Peyer's patch (tissue), 4 donors: Measurements from ENCODE around the gene HADHB.

ENCODE experiments used
- CTCF ChIP-seq, 6 experiments: fragments of 450-650 bp in 4 of 6; fragments of 200-600 bp in 2 of 6; sonication (generic) in 1 of 6; IDR thresholded peaks; one replicate each; pipeline ENCODE4 v1.5.1; 2017 to 2019; ENCODE audit warnings: antibody characterized with exemption in 6 of 6, mild to moderate bottlenecking in 3 of 6, moderate library complexity in 1 of 6
- POLR2A ChIP-seq, 2 donors: fragments of 450-650 bp; IDR thresholded peaks; one replicate each; pipeline ENCODE4 v1.5.1; 2017; ENCODE audit warnings: antibody characterized with exemption in 2 of 2, mild to moderate bottlenecking in 2 of 2, moderate library complexity in 2 of 2

GRCh38 chr2:26243470-26244308, 1.1 kb upstream of the HADHB start:
- no peak for TF ChIP-seq POLR2A (IDR thresholded peaks at IDR 0.05)
- no peak for TF ChIP-seq CTCF (IDR thresholded peaks at IDR 0.05)
